WTC11 (cell line): Measurements from ENCODE around the gene UBASH3A. TPM values are rescaled to one million over a fixed set of nuclear protein-coding genes. Genes with fewer than 3 reads are reported as not detected.

Experiments
- ATAC-seq: fragments of 200-7000 bp; cut with Tn5 transposase; 2 replicates; pipeline ENCODE4 v1.10.0; 2021; ENCODE audit warnings: mild to moderate bottlenecking, moderate library complexity
- CTCF ChIA-PET: fragments of 300-600 bp; sonication (Branson Sonifier 250); formaldehyde crosslinking; loops from one replicate; lab custom pipeline; 2021; ENCODE audit warnings: antibody characterized with exemption; lab: Charles Lee
- POLR2A ChIA-PET: fragments of 350-600 bp; sonication (Branson Sonifier 250); formaldehyde crosslinking; loops from one replicate; lab custom pipeline; 2021; ENCODE audit warnings: antibody characterized with exemption; lab: Charles Lee
- DNase-seq: peaks from one replicate; pipeline ENCODE4 v3.0.0; 2021; ENCODE audit warnings: low spot score
- H3K27ac Mint-ChIP-seq: 2 replicates; pipeline ENCODE4 v1.8.0; 2021; ENCODE audit warnings: mixed read lengths
- H3K27me3 Mint-ChIP-seq: 2 replicates; pipeline ENCODE4 v1.8.0; 2021; ENCODE audit warnings: low read depth, mild to moderate bottlenecking, moderate library complexity, mixed read lengths
- H3K36me3 Mint-ChIP-seq: 2 replicates; pipeline ENCODE4 v1.8.0; 2021; ENCODE audit warnings: mixed read lengths
- H3K4me1 Mint-ChIP-seq: 2 replicates; pipeline ENCODE4 v1.8.0; 2022; ENCODE audit warnings: mixed read lengths
- H3K4me3 Mint-ChIP-seq: 2 replicates; pipeline ENCODE4 v1.8.0; 2021; ENCODE audit warnings: mild to moderate bottlenecking, moderate library complexity, mixed read lengths
- H3K9me3 Mint-ChIP-seq: 2 replicates; pipeline ENCODE4 v1.8.0; 2021; ENCODE audit warnings: mixed read lengths
- ATF6 ChIP-seq: sonication (generic); formaldehyde crosslinking; IDR thresholded peaks from 2 replicates; pipeline ENCODE4 v1.8.1; 2023; ENCODE audit warnings: mild to moderate bottlenecking, missing genetic modification reagents
- CDX4 ChIP-seq: fragments of 250-450 bp; sonication (Bioruptor Pico); IDR thresholded peaks from 2 replicates; pipeline ENCODE4 v1.9.0; 2021; ENCODE audit warnings: moderate library complexity, mild to moderate bottlenecking, inconsistent platforms, borderline replicate concordance
- CREM ChIP-seq: sonication (generic); formaldehyde crosslinking; IDR thresholded peaks from 2 replicates; pipeline ENCODE4 v1.8.1; 2022; ENCODE audit warnings: mild to moderate bottlenecking, missing genetic modification reagents, moderate library complexity
- GTF2I ChIP-seq: fragments of 250-450 bp; sonication (Bioruptor Pico); conservative IDR thresholded peaks from 2 replicates; pipeline ENCODE4 v1.4.0; 2021; ENCODE audit warnings: mild to moderate bottlenecking
- HMGXB4 ChIP-seq: sonication (generic); formaldehyde crosslinking; IDR thresholded peaks from 2 replicates; pipeline ENCODE4 v1.8.1; 2023; ENCODE audit warnings: mild to moderate bottlenecking, moderate library complexity, missing genetic modification reagents
- IRF2 ChIP-seq: sonication (generic); formaldehyde crosslinking; IDR thresholded peaks from 2 replicates; pipeline ENCODE4 v1.8.0; 2022; ENCODE audit warnings: low read depth, missing genetic modification reagents, borderline replicate concordance
- NFATC4 ChIP-seq: fragments of 250-450 bp; sonication (Bioruptor Pico); IDR thresholded peaks from 2 replicates; pipeline ENCODE4 v1.9.0; 2021; ENCODE audit warnings: mild to moderate bottlenecking
- NR2C2 ChIP-seq: sonication (generic); formaldehyde crosslinking; IDR thresholded peaks from 2 replicates; pipeline ENCODE4 v1.8.0; 2022; ENCODE audit warnings: mild to moderate bottlenecking, missing genetic modification reagents
- SMAD3 ChIP-seq: sonication (generic); formaldehyde crosslinking; IDR thresholded peaks from 2 replicates; pipeline ENCODE4 v1.8.0; 2022; ENCODE audit warnings: missing genetic modification reagents, mild to moderate bottlenecking, borderline replicate concordance
- SOX15 ChIP-seq: fragments of 250-450 bp; sonication (Bioruptor Pico); IDR thresholded peaks from 2 replicates; pipeline ENCODE4 v1.9.0; 2021; ENCODE audit warnings: mild to moderate bottlenecking
- SP1 ChIP-seq: sonication (generic); formaldehyde crosslinking; conservative IDR thresholded peaks from 2 replicates; pipeline ENCODE4 v1.8.1; 2022; ENCODE audit warnings: missing genetic modification reagents
- TEAD1 ChIP-seq: sonication (generic); formaldehyde crosslinking; IDR thresholded peaks from 2 replicates; pipeline ENCODE4 v1.8.0; 2022; ENCODE audit warnings: mild to moderate bottlenecking, missing genetic modification reagents
- TEAD4 ChIP-seq: sonication (generic); formaldehyde crosslinking; IDR thresholded peaks from 2 replicates; pipeline ENCODE4 v1.8.0; 2022; ENCODE audit warnings: mild to moderate bottlenecking, missing genetic modification reagents
- USF2 ChIP-seq: sonication (generic); formaldehyde crosslinking; IDR thresholded peaks from 2 replicates; pipeline ENCODE4 v1.8.1; 2023; ENCODE audit warnings: mild to moderate bottlenecking, missing genetic modification reagents, moderate library complexity
- ZBTB21 ChIP-seq: sonication (generic); formaldehyde crosslinking; IDR thresholded peaks from 2 replicates; pipeline ENCODE4 v1.8.1; 2023; ENCODE audit warnings: mild to moderate bottlenecking, missing genetic modification reagents, borderline replicate concordance
- ZNF219 ChIP-seq: sonication (generic); formaldehyde crosslinking; IDR thresholded peaks from 2 replicates; pipeline ENCODE4 v1.8.0; 2023; ENCODE audit warnings: missing genetic modification reagents, mild to moderate bottlenecking, borderline replicate concordance
- ZNF232 ChIP-seq: sonication (generic); formaldehyde crosslinking; IDR thresholded peaks from 2 replicates; pipeline ENCODE4 v1.8.0; 2022; ENCODE audit warnings: mild to moderate bottlenecking, missing genetic modification reagents
- ZNF281 ChIP-seq: sonication (generic); formaldehyde crosslinking; IDR thresholded peaks from 2 replicates; pipeline ENCODE4 v1.8.0; 2023; ENCODE audit warnings: mild to moderate bottlenecking, missing genetic modification reagents
- ZNF425 ChIP-seq: fragments of 250-450 bp; sonication (Bioruptor Pico); conservative IDR thresholded peaks from 2 replicates; pipeline ENCODE4 v1.9.0; 2021; ENCODE audit warnings: mild to moderate bottlenecking
- ZNF532 ChIP-seq: fragments of 250-450 bp; sonication (Bioruptor Pico); IDR thresholded peaks from 2 replicates; pipeline ENCODE4 v1.9.0; 2021; ENCODE audit warnings: mild to moderate bottlenecking, borderline replicate concordance
- total RNA-seq: library from RNA; stranded (reverse); gene quantifications from 3 replicates; pipeline ENCODE4 v1.2.3, GENCODE V29; 2021

The UBASH3A gene
- total RNA-seq, 1 experiment from 2014 or later = not detected

GRCh38 chr21:42452401-42453223, 48.9 kb downstream of the UBASH3A start (continued):
- TF ChIP-seq ATF6 (CRISPR knock-in tag) (no peak), SMAD3 (no peak), IRF2 (no peak), ZNF425 (no peak), TEAD4 (no peak), SOX15 (CRISPR knock-in tag) (no peak)

DNA sequence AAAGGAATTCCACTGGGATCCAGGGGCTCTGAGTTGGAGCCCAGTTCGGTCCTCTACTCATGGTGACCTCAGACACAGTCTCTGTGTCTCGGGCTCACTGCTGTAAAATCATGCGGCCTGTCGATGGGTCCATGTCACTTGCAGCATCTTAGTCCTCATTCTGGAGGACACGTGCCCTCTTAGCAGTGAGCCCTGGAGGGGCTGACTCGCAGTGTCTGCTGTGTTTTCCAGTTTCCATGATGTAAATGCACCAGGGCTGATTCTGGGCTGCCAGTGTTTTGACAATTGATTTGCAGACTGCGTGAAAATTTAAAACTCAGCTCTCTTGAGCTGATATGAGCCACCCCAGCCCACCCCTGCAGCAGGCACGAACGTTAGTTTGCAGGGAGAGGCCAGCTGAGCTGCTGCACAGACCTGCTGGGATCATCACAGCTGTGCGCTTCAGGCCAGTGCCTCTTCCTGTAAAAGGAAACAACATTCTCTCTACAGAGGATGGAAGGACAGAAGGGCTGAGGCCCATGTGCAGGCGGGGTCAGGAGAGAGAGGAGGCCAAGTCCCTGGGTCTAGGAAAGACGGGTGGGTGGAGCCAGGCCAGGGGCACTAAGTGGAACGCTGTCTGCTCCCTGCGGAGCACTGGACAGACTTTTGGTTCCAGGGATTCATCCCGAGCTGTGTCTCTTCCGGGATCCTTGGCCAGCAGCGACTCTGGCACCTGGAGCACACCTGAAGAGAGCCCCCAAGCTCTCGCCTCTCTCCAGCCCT, 49.7 kb downstream of the UBASH3A start:
- Mint-ChIP-seq H3K9me3 (peaks cover 1% of the 10 kb centered on the region), H3K4me3 (no peak overlapping the region), H3K36me3 (peaks cover under 1% of the 10 kb centered on the region; the same call in 1 of the 2 replicates), H3K27ac (no peak overlapping the region), H3K4me1 (peaks cover 18% of the 10 kb centered on the region), H3K27me3 (no peaks in the 10 kb centered on the region; the same call in 1 of the 2 replicates)
- CTCF ChIA-PET = interaction anchor here (0.9 to 1.1 kb wide), 2 partner anchors 72 to 144 kb away, joined by 3 read pairs; no protein-coding TSS in a partner anchor
- DNase-seq (no peak), ATAC-seq (no peak)
- POLR2A ChIA-PET = no interaction called here
- no peak for TF ChIP-seq CDX4 (CRISPR knock-in tag)
- TF ChIP-seq GTF2I (CRISPR knock-in tag) = no peak
- TF ChIP-seq NFATC4 (CRISPR knock-in tag) = no peak
- no peak for TF ChIP-seq ZNF281 (CRISPR knock-in tag)
- no peak for TF ChIP-seq HMGXB4
- TF ChIP-seq USF2 (CRISPR knock-in tag) = no peak
- no peak for TF ChIP-seq ZBTB21 (CRISPR knock-in tag)
- no peak for TF ChIP-seq NR2C2
- TF ChIP-seq TEAD1 (CRISPR knock-in tag) = no peak
- TF ChIP-seq ZNF532 (CRISPR knock-in tag) = no peak
- no peak for TF ChIP-seq SOX15 (CRISPR knock-in tag)
- no peak for TF ChIP-seq ZNF232
- no peak for TF ChIP-seq SP1
- no peak for TF ChIP-seq ZNF219 (CRISPR knock-in tag)
- TF ChIP-seq CREM (CRISPR knock-in tag) = no peak
